Right cardiac atrium (tissue), 5 donors: ENCODE results near the gene IFT122. TPM values are rescaled to one million over a fixed set of nuclear protein-coding genes. Genes with fewer than 3 reads are reported as not detected.
"Not testable (repeated sequence)": the region's sequence is repeated elsewhere in the genome, so short reads cannot be mapped to it uniquely, and the experiment has no call there.

Source experiments
- ATAC-seq, 2 donors: fragments of 200-7000 bp; cut with Tn5 transposase; one replicate each; pipeline versions ENCODE4 v1.8.0 to v1.9.1; 2020; ENCODE audit warnings: moderate library complexity in 2 of 2, mild to moderate bottlenecking in 1 of 2
- DNase-seq, 3 donors: peaks; one replicate each; pipeline ENCODE4 v3.0.0-alpha.2; 2020
- H3K27ac ChIP-seq: one replicate; pipeline ENCODE4 v1.5.1; 2013; ENCODE audit warnings: mild to moderate bottlenecking, low read length, control low read depth, moderate library complexity
- H3K27me3 ChIP-seq: one replicate; pipeline ENCODE4 v1.6.1; 2013; ENCODE audit not compliant: control insufficient read depth, insufficient read depth
- H3K4me1 ChIP-seq: one replicate; pipeline ENCODE4 v1.6.1; 2013; ENCODE audit warnings: low read length; ENCODE audit not compliant: control insufficient read depth, insufficient read depth
- H3K4me3 ChIP-seq: one replicate; pipeline ENCODE4 v1.5.1; 2013; ENCODE audit warnings: low read length, control low read depth
- H3K9me3 ChIP-seq: one replicate; pipeline ENCODE4 v1.6.1; 2013; ENCODE audit warnings: low read length; ENCODE audit not compliant: control insufficient read depth
- WGBS: extraction: QIAGEN DNeasy Blood & Tissue Kit; methylation state at CpG from one replicate; pipeline ENCODE4 v1.1.7; 2013; 5-methylcytosine and 5-hydroxymethylcytosine counted together
- intact Hi-C, 4 donors: fragments of 100-400 bp; cut with DNase I; formaldehyde crosslinking; loops; one replicate each; pipeline versions ENCODE4 v1.11.0 to v1.14.0; 2022 to 2023
- long read RNA-seq, 4 donors: library from polyadenylated mRNA; unstranded; transcript quantifications; one replicate each; pipeline ENCODE4 v2.0.0, GENCODE V29; 2020 to 2021
- polyA plus RNA-seq: library from polyadenylated mRNA; stranded (reverse); fragments of 200-250 nt; gene quantifications from one replicate; pipeline ENCODE4 v1.2.3, GENCODE V29; 2013
- total RNA-seq, 4 donors: library from RNA; stranded (reverse); fragmentation: NEBNext Ultra II Directional; extraction: Animal tissue kit (Norgen Biotek cat#: 25700); gene quantifications; one replicate each; pipeline ENCODE4 v1.2.1, GENCODE V29; 2021
- donor health status: healthy with polysubstance abuse.
- donor health status: DM: no; HTN: yes; CAD: no.
- donor health status: DM: no; HTN: no; CAD: no.
- donor health status: DM: no; HTN: yes; CAD: no; lungs with severe emphysema.
- donor health status: DM: yes; HTN: yes; CAD: no.

The IFT122 gene
- total RNA-seq (10 to 100 TPM; 30.7 to 46.4 (median 35.9) TPM), polyA plus RNA-seq (17.7 TPM)
- long read RNA-seq, donor 1, transcript IFT122-202 (29 exons, 3,841 nt) = major isoform, 19 of 99 reads
- long read RNA-seq, donor 1, partial matches to known transcripts = 11 of 99 reads
- long read RNA-seq, donor 1, other reads (novel, unspliced or antisense) = 66 of 99 reads
- long read RNA-seq, donor 2, transcript IFT122-202 (29 exons, 3,841 nt) = major isoform, 11 of 45 reads
- long read RNA-seq, donor 2, partial matches to known transcripts = 3 of 45 reads
- long read RNA-seq, donor 2, other reads (novel, unspliced or antisense) = 30 of 45 reads
- long read RNA-seq, donor 3, transcript IFT122-204 (27 exons, 3,569 nt) = minor isoform, 24 of 426 reads
- long read RNA-seq, donor 3, transcript IFT122-202 (29 exons, 3,841 nt) = major isoform, 96 of 426 reads
- long read RNA-seq, donor 3, partial matches to known transcripts = 33 of 426 reads
- long read RNA-seq, donor 3, other reads (novel, unspliced or antisense) = 269 of 426 reads
- long read RNA-seq, donor 4, transcript IFT122-202 (29 exons, 3,841 nt) = major isoform, 19 of 62 reads
- long read RNA-seq, donor 4, partial matches to known transcripts = 2 of 62 reads
- long read RNA-seq, donor 4, other reads (novel, unspliced or antisense) = 38 of 62 reads

DNA sequence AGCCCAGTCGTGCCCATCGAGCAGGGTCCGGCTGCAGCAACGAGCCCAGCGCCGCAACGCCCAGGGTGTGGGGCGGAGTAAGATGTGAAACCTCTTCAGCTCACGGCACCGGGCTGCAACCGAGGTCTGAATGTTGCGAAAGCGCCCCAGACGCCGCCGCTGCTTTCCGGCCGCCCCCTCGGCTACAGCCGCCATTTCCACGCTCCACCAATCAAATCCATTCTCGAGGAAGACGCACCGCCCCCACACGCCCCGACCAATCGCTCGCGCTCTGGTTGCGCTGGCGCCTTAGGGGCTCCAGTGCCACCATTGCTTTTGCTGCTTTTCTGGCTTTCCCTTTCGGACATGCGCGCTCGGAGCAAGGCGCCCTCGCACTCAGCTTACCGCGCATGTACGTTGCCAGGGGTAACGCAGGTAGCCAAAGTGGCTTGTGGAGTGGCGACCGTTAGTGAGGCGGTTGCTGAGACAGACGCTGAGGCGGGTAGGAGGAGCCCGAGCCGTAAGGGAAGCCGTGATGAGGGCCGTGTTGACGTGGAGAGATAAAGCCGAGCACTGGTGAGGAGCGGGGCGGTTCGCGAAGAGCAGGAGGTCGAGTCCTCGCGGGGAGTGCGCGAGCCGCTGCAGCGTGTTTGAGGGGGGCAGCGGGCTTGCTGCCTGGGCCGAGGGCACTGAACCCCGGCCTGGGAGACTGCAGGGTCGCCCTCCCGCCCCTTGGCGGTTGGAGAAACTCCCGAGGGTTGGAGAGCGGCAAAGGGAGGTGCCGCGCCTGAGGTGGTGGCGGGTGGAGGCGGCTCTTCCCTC lies at the start of gene IFT122, which contains the start of gene MBD4:
Gene IFT122, plus strand, starts transcription at position 408 of the 801 bp plus-strand sequence. Its CDS starts 107 bp downstream, at position 515.
Gene MBD4, minus strand, starts transcription at position 132 of the 801 bp plus-strand sequence. Its CDS starts 115 bp downstream, at position 17.
- Histone ChIP-seq H3K4me3 (peak within 1 kb of the TSS; percentile 64), H3K4me1 (peaks cover 22% of the 10 kb centered on the region), H3K27ac (peak within 1 kb of the TSS; percentile 94), H3K9me3 (no peaks in the 10 kb centered on the region), H3K27me3 (no peaks in the 10 kb centered on the region)
- ATAC-seq (peak; percentile 96 to 97), DNase-seq (peak; percentile 98 to 99 (median 99))
- intact Hi-C loops = no loop called here
- under 1% methylated on average over 75 of the region's 75 CpGs for WGBS

GRCh38 chr3:129391583-129391982 lies 48.4 kb upstream of the IFT122 start:
- ATAC-seq, H3K27ac ChIP-seq, DNase-seq, H3K9me3 ChIP-seq, H3K4me1 ChIP-seq, intact Hi-C loops, H3K4me3 ChIP-seq, H3K27me3 ChIP-seq: not testable (repeated sequence)
- 82% methylated on average over 4 of the region's 4 CpGs for WGBS

- H3K4me1 ChIP-seq, H3K9me3 ChIP-seq, intact Hi-C loops, H3K27me3 ChIP-seq, H3K4me3 ChIP-seq, H3K27ac ChIP-seq, ATAC-seq, DNase-seq: not testable (repeated sequence)
- 86% methylated on average over 8 of the region's 8 CpGs for WGBS
Measured at GRCh38 chr3:129392106-129392887, 47.7 kb upstream of the IFT122 start.

DNA sequence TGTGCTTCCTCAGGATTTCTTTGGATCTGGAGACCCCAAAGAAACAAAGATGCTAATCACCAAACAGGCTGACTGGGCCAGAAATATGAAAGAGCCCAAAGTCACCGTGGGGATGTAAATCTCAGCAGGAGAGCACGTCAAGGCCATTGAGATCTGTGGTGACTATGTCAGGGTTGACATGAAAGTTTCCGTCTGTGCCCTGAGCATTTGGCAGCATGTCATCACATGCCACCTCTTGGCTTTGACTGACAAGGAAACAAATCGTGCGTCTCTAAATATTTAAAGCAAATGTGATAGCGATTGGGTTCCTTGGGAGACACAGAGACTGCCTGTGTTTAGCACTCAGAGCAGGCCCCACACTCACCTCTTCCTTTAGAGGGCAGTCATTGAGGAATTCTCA lies 46.8 kb upstream of the IFT122 start:
- Histone ChIP-seq H3K4me3 (no peak overlapping the region), H3K9me3 (no peaks in the 10 kb centered on the region), H3K4me1 (peaks cover 3% of the 10 kb centered on the region), H3K27ac (no peak overlapping the region), H3K27me3 (no peaks in the 10 kb centered on the region)
- 58% methylated on average over 6 of the region's 6 CpGs for WGBS
- DNase-seq (no peak), ATAC-seq (no peak)
- intact Hi-C loops = no loop called here

- H3K9me3 ChIP-seq, H3K4me1 ChIP-seq, DNase-seq, H3K27ac ChIP-seq, ATAC-seq, H3K27me3 ChIP-seq, intact Hi-C loops, H3K4me3 ChIP-seq: not testable (repeated sequence)
- 79% methylated on average over 12 of the region's 17 CpGs for WGBS
Measured at GRCh38 chr3:129393760-129394564, 46.1 kb upstream of the IFT122 start.

- no peaks in the 10 kb centered on the region for H3K27me3 ChIP-seq
- intact Hi-C loops = no loop called here
- H3K4me3 ChIP-seq = peak overlapping the region; percentile 75
- under 1% methylated on average over 18 of the region's 18 CpGs for WGBS
- H3K4me1 ChIP-seq = no peaks in the 10 kb centered on the region
- peak; percentile 21 to 28 for ATAC-seq
- peak overlapping the region; percentile 76 for H3K27ac ChIP-seq
- no peaks in the 10 kb centered on the region for H3K9me3 ChIP-seq
- no peak for DNase-seq
Measured at GRCh38 chr3:129398803-129399144, 41.2 kb upstream of the IFT122 start.

- H3K4me1 ChIP-seq = no peaks in the 10 kb centered on the region
- intact Hi-C loops = no loop called here
- under 1% methylated on average over 25 of the region's 25 CpGs for WGBS
- ATAC-seq (peak; percentile 86 to 88), DNase-seq (peak; percentile 77 to 87 (median 80))
- H3K9me3 ChIP-seq = no peaks in the 10 kb centered on the region
- H3K27ac ChIP-seq = peak overlapping the region; percentile 76
- no peaks in the 10 kb centered on the region for H3K27me3 ChIP-seq
- H3K4me3 ChIP-seq = peak overlapping the region; percentile 75
Measured at GRCh38 chr3:129399145-129399894, 40.7 kb upstream of the IFT122 start.

- H3K4me1 ChIP-seq = no peaks in the 10 kb centered on the region
- intact Hi-C loops = no loop called here
- H3K9me3 ChIP-seq = no peaks in the 10 kb centered on the region
- ATAC-seq (peak in 1 of 2 donors; percentile 3), DNase-seq (no peak)
- 52% methylated on average over 8 of the region's 8 CpGs for WGBS
- H3K27ac ChIP-seq = peak overlapping the region; percentile 30
- peak overlapping the region; percentile 75 for H3K4me3 ChIP-seq
- no peaks in the 10 kb centered on the region for H3K27me3 ChIP-seq
Measured at GRCh38 chr3:129399895-129400357, 40.1 kb upstream of the IFT122 start.

GRCh38 chr3:129402210-129402609 lies 37.8 kb upstream of the IFT122 start:
- H3K4me3 ChIP-seq = no peak overlapping the region
- ATAC-seq (no peak), DNase-seq (no peak)
- WGBS = 79% methylated on average over 7 of the region's 7 CpGs
- no peaks in the 10 kb centered on the region for H3K4me1 ChIP-seq
- no peaks in the 10 kb centered on the region for H3K9me3 ChIP-seq
- H3K27me3 ChIP-seq = no peaks in the 10 kb centered on the region
- intact Hi-C loops = no loop called here
- H3K27ac ChIP-seq = no peak overlapping the region
